Measurements from ENCODE around the gene SNAPC5.
A peak's percentile ranks its signal among the peaks of the same experiment; 100 is the strongest.

The SNAPC5 gene, protein sequence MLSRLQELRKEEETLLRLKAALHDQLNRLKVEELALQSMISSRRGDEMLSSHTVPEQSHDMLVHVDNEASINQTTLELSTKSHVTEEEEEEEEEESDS
- 16.4 to 34.3 (median 28.3) reads per million in 9 experiments for total RNA-seq

DNA sequence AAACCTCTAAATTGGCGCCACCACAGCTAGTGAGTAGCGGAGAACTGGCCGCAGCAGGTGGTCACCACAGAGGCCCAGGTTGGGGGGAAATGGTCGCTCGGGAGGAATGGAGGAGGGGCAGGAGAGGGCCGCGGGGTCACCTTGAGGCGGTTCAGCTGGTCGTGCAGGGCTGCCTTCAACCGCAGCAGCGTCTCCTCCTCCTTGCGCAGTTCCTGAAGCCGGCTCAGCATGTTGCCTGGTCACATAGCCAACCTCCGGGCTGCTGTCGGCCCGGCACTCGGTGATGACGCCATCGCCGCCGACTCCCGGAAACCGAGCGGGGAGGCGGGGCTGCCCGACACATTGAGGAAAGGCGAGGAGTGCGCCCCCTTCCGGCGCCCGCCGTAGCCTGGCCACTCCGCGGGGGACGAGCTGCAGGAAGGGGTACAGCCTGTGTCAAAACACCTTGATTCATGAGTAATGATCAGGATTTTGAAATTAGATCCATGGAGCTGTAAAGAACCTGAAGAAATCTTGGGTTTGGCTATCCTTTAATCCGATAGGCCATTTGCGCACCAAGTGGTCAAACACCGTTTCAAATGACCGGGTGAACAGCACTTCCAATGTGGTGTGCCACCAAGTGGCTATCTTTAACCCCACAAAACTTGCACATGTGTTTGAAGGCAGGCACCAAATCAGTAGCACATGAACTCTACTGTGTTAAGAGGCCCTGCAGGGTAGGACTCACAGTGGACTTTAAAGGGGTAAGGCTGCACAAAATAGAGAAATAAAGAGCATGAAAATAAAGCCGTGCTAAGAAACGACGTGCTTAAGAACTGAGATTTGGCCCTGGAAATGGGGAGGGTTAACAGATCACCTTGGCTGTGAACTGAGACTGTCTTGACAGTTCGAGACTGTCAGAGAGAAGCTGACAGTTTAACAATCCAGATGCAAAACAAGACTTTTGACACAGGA lies at the start of gene SNAPC5:
Gene SNAPC5 (minus strand): TSS at position 261 of the 954 bp plus-strand sequence. CDS start 31 bp downstream, at position 230.
- H3K4me3 Mint-ChIP-seq, result peak within 1 kb of the TSS; percentile 92
- H3K27ac Mint-ChIP-seq, result peak within 1 kb of the TSS; percentile 97
- DNase-seq (peak; percentile 98), ATAC-seq (replicated peaks) (peak; percentile 92)
- H3K27me3 Mint-ChIP-seq, result no peaks in the 10 kb centered on the region
- H3K9me3 Mint-ChIP-seq, result no peaks in the 10 kb centered on the region
- peaks cover 30 to 35% of the 10 kb centered on the region in 2 donors for H3K4me1 Mint-ChIP-seq (ENCODE audit: low read depth in 2 of 2)
- H3K36me3 Mint-ChIP-seq (ENCODE audit: insufficient read depth), result peaks cover 74% of the 10 kb centered on the region

DNA sequence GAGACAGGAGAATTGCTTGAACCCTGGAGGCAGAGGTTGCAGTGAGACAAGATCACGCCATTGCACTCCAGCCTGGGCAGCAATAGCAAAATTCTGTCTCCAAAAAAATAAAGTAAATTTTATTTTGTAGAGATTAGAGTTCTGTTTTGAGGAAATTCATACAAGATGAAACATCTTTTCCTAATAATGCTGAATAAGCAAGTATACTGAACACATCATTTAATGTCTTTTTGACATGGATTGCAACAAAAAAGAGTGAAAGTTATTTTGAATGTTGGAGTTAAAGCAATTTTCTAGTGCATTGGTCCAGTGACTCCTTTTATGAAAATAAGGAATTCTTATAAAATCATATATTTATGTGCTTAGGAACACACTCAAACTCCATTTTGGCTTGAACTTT lies 47.7 kb upstream of the SNAPC5 start:
- Mint-ChIP-seq H3K9me3 (no peaks in the 10 kb centered on the region), H3K27me3 (no peaks in the 10 kb centered on the region), H3K4me3 (no peak overlapping the region), H3K4me1 (ENCODE audit: low read depth in 2 of 2) (no peaks in the 10 kb centered on the region), H3K27ac (no peak overlapping the region), H3K36me3 (ENCODE audit: insufficient read depth) (peaks cover 16% of the 10 kb centered on the region)
- ATAC-seq (replicated peaks), result no peak
- DNase-seq, result no peak

DNA sequence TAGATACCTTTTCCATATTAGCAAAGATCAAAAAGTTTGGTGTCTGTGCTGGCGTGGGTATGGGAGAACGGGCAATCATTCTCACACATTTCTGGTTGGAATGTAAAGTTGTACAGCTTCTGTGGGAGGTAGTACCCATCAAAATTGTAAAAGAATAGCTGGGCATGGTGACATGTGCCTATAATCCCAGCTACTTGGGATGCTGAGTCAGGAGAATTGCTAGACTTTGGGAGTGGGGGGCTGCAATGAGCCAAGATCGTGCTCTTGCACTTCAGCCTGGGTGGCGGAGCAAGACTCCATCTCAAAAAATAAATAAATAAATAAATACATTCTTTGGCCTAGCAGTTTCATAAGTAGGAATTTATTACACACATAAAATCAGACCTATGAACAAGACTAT lies 45.3 kb upstream of the SNAPC5 start:
- no peaks in the 10 kb centered on the region for H3K4me1 Mint-ChIP-seq (ENCODE audit: low read depth in 2 of 2)
- peaks cover 17% of the 10 kb centered on the region for H3K36me3 Mint-ChIP-seq (ENCODE audit: insufficient read depth)
- no peaks in the 10 kb centered on the region for H3K27me3 Mint-ChIP-seq
- ATAC-seq (replicated peaks), result no peak
- no peak overlapping the region for H3K27ac Mint-ChIP-seq
- H3K9me3 Mint-ChIP-seq, result no peaks in the 10 kb centered on the region
- no peak for DNase-seq
- H3K4me3 Mint-ChIP-seq, result no peak overlapping the region

DNA sequence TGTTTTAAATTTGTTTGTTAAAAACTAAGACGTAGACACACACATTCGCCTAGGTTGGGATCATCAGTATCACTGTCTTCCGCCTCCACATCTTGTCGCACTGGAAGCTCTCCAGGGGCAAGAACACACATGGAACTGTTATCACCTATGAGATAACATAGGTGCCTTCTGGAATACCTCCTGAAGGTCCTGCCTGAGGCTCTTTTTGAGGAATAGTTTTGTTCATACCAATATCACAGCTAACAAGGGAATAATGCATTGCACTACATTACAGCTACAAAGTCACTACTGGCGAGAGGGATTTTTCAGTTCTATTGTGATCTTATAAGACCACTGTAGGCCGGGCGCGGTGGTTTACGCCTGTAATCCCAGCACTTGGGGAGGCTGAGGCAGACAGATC lies 37.5 kb upstream of the SNAPC5 start:
- Mint-ChIP-seq H3K9me3 (no peaks in the 10 kb centered on the region), H3K27ac (no peak overlapping the region), H3K4me1 (ENCODE audit: low read depth in 2 of 2) (no peaks in the 10 kb centered on the region)

DNA sequence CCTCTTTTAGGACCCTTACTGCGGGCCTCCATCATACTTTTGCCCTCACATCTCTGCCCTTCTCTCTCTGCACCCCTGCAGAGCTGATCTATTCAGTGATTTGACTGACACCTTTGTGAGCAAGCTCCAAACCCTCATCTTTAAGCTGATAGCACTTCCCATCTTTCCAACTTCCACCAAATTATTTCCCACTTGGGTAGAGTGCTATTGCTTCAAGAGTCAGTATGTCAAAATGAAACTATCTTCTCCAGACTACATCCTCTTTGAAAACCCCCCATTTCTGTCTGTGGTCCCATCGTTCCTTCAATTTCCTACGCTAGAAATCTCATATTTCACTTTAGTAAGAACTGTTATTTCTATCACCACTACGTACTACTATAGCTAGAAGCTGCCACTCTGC lies 27.3 kb upstream of the SNAPC5 start:
- Mint-ChIP-seq H3K36me3 (ENCODE audit: insufficient read depth) (peaks cover 20% of the 10 kb centered on the region), H3K27me3 (no peaks in the 10 kb centered on the region), H3K9me3 (no peaks in the 10 kb centered on the region), H3K4me3 (no peak overlapping the region), H3K27ac (no peak overlapping the region), H3K4me1 (ENCODE audit: low read depth in 2 of 2) (no peaks in the 10 kb centered on the region)
- ATAC-seq (replicated peaks), result no peak
- DNase-seq, result no peak

More for the DNA sequence above, 37.5 kb upstream of the SNAPC5 start:
- Mint-ChIP-seq H3K27me3 (no peaks in the 10 kb centered on the region), H3K4me3 (no peak overlapping the region), H3K36me3 (ENCODE audit: insufficient read depth) (peaks cover 18% of the 10 kb centered on the region)
- ATAC-seq (replicated peaks), result no peak
- no peak for DNase-seq

DNA sequence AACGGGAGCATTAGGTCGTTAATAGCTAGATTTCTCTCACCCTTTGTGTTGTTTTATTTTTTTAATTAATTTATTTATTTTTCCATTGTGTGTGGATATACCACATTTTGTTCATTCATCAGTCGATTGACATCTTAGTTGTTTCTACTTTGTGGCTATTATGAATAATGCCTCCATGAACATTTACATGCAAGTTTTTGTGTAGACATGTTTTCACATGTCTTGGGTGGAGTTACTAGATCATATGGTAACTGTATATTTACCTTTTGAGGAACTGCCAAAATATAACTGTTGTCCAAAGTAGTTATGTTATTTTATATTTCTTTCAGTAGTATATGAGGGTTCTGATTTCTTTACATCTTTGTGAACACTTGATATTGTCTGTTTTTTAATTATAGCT lies 26.4 kb upstream of the SNAPC5 start:
- no peak overlapping the region for H3K4me3 Mint-ChIP-seq
- H3K9me3 Mint-ChIP-seq, result no peaks in the 10 kb centered on the region
- no peaks in the 10 kb centered on the region for H3K27me3 Mint-ChIP-seq
- H3K27ac Mint-ChIP-seq, result no peak overlapping the region
- no peak for DNase-seq
- H3K36me3 Mint-ChIP-seq (ENCODE audit: insufficient read depth), result peaks cover 17% of the 10 kb centered on the region
- no peak for ATAC-seq (replicated peaks)
- no peaks in the 10 kb centered on the region for H3K4me1 Mint-ChIP-seq (ENCODE audit: low read depth in 2 of 2)

DNA sequence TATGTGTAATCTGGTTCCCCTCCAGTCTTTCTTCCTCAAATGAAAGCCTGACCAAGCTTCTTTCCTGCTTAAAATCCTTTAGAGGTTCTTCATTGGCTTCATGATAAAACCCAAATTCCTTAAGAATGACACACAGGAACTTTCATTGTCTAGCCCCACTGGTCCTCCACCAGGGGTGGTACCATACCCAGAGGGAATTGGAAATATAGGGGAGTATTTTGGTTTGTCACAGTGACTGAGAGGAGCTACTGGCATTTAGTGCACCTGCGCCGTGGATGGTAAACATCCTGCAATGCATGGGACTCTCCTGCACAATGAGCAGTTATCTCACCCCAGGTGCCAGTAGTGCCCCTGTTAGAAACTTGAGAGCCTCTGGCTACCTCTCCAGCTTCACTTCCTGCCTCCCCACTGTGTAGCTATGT lies 18.4 kb upstream of the SNAPC5 start:
- Mint-ChIP-seq H3K27me3 (no peaks in the 10 kb centered on the region), H3K36me3 (ENCODE audit: insufficient read depth) (peaks cover 29% of the 10 kb centered on the region), H3K9me3 (no peaks in the 10 kb centered on the region), H3K4me3 (no peak overlapping the region), H3K27ac (peak overlapping the region in 1 of 2 donors; percentile 80), H3K4me1 (ENCODE audit: low read depth in 2 of 2) (no peaks in the 10 kb centered on the region)
- DNase-seq, result no peak
- ATAC-seq (replicated peaks), result no peak

DNA sequence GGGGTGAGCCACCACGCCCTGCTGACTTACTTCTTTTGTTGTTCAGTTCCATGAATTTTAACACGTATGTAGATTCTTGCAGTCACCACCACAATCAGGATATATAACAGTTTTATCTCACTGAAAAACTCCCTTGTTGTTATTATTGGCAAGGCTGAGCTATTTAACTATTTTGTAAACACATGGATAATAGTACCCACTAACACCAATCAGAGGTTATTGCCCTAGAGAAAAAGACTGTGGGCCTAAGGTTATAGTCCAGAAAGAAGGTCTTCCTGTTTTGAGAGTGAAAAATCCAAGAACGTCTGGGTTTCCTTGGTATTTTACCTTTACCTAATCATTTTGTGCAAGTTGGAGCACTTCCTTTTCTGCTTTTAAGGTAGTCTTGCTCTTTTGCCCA lies 17.0 kb upstream of the SNAPC5 start:
- peaks cover 25% of the 10 kb centered on the region for H3K36me3 Mint-ChIP-seq (ENCODE audit: insufficient read depth)
- H3K27ac Mint-ChIP-seq, result no peak overlapping the region
- DNase-seq, result no peak

DNA sequence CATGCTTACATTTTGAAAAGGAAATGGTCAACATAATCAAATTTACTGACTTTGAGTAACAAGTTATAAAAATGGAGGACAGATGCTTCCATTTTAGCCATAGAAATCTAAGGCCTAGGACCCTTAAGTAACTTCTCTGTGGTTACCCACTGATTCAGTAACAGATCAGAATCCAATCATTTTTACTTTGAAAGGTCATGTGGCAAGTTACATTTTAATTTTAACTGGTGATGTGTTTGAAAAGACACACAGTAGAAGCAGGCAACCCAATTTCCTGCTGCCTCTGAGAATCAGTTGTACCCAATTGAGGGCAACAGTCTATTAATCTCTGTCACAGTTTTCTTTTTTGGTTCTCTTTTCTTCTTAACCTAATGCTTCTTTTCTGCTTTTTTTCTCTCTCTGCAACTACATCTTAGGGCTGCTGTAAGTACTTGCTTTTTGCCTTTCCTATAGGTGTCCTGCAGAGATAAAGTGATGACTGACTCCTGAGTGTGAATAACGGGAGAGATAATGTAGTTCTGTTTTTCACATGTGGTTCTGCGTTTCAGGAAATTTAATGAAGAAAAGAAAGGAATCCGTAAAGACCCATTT lies 10.8 kb upstream of the SNAPC5 start:
- ATAC-seq (replicated peaks) (no peak), DNase-seq (no peak)
- Mint-ChIP-seq H3K4me3 (no peak overlapping the region), H3K9me3 (no peaks in the 10 kb centered on the region), H3K4me1 (ENCODE audit: low read depth in 2 of 2) (peaks cover 17 to 27% of the 10 kb centered on the region in 2 donors), H3K27me3 (no peaks in the 10 kb centered on the region), H3K36me3 (ENCODE audit: insufficient read depth) (peaks cover 20% of the 10 kb centered on the region), H3K27ac (no peak overlapping the region)

More for the DNA sequence above, 17.0 kb upstream of the SNAPC5 start:
- ATAC-seq (replicated peaks), result no peak
- H3K27me3 Mint-ChIP-seq, result no peaks in the 10 kb centered on the region
- H3K9me3 Mint-ChIP-seq, result no peaks in the 10 kb centered on the region
- no peaks in the 10 kb centered on the region for H3K4me1 Mint-ChIP-seq (ENCODE audit: low read depth in 2 of 2)
- no peak overlapping the region for H3K4me3 Mint-ChIP-seq

DNA sequence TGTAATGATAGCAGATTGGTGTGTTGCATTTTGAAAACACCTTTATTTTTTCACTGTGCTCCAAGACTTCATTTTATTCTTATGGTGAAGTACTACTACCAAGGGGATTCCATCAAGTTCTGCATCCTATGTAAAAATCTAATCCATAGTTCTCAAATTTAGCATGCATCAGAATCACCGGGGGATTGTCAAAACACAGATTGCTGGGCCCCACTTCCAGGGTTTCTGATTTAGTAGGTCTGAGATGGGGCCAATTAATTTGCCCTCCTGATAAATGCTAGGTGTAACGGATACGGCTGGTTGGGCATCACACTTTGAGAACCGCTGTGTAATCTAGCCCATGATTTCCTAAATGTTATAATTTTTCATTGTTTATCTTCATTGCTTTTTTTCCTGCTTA lies 8.3 kb upstream of the SNAPC5 start:
- Mint-ChIP-seq H3K9me3 (no peaks in the 10 kb centered on the region), H3K4me1 (ENCODE audit: low read depth in 2 of 2) (peaks cover 23 to 35% of the 10 kb centered on the region in 2 donors), H3K36me3 (ENCODE audit: insufficient read depth) (peaks cover 43% of the 10 kb centered on the region), H3K27me3 (no peaks in the 10 kb centered on the region), H3K27ac (peak overlapping the region; percentile 91 to 95), H3K4me3 (peak overlapping the region; percentile 86 to 94)
- no peak for DNase-seq
- no peak for ATAC-seq (replicated peaks)

DNA sequence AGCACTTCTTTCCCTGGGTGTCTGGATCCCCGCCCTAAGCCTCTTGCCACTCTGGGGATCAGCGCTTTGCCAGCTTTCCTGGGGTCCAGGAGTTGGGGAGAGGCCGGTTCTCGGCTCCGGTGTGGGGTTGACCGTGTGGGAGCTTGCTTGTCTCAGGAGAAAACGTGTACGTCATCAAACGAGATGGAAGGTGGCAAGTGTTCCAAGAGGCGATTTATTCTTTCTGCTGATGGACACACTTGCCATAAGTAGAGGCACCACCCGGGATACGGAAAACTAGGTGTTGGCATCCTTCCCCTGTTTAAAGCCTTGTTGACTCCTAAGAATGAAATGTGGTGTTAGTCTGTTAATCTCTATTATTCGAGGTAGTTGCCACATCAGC lies 7.9 kb upstream of the SNAPC5 start:
- H3K4me1 Mint-ChIP-seq (ENCODE audit: low read depth in 2 of 2), result peaks cover 25 to 35% of the 10 kb centered on the region in 2 donors
- H3K4me3 Mint-ChIP-seq, result peak overlapping the region; percentile 86 to 94
- DNase-seq, result no peak
- no peaks in the 10 kb centered on the region for H3K9me3 Mint-ChIP-seq
- ATAC-seq (replicated peaks), result peak; percentile 9
- H3K36me3 Mint-ChIP-seq (ENCODE audit: insufficient read depth), result peaks cover 47% of the 10 kb centered on the region
- no peaks in the 10 kb centered on the region for H3K27me3 Mint-ChIP-seq
- H3K27ac Mint-ChIP-seq, result peak overlapping the region; percentile 91 to 95

DNA sequence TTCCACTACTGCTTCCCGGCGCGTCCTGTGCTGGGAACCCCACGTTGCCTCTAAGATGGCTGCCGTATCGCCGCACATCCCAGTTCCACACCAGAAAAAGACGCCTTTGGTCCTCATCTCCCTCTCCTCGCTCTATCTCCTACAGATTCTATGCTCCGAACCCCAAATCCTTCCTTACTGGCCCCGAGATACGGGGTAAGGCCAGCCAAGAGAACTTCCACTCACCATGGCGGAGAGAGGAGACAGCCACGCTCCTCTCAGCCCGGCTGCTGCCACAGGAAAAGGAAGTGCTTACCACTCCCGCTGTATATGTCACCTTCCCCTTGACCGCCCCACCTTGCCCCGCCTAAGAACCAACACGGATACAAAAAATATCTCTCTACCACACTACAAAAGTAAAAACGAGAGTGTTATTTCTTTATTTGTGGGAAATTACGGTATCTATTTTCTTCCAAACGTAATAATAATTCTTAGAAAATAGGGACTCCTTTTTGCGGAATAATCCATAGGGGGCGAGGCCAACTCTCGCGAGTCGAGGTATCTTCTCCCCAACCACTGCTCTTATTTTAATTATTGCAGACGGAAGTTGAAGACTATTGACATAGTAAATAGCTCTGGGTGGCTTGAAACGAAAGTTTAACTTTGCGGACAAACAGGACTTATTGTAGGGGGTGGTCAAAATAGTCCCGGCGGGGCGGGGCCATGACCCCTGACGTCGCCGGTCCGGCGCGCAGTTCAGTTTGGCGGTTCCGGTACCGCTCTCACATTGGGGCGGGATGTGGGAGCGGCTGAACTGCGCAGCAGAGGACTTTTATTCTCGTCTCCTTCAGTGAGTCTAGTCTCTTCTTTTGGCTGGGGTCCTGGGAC lies 7.2 kb upstream of the SNAPC5 start, which contains the start of the genes RPL4 and ZWILCH:
Gene RPL4 (minus strand): TSS at position 293 of the 867 bp plus-strand sequence. CDS start 65 bp downstream, at position 228.
Gene ZWILCH (plus strand): TSS at position 764 of the 867 bp plus-strand sequence. CDS start 13 bp downstream, at position 777.
- H3K4me3 Mint-ChIP-seq, result peak within 1 kb of the TSS; percentile 86 to 94
- no peaks in the 10 kb centered on the region for H3K27me3 Mint-ChIP-seq
- H3K36me3 Mint-ChIP-seq (ENCODE audit: insufficient read depth), result peaks cover 54% of the 10 kb centered on the region
- H3K9me3 Mint-ChIP-seq, result no peaks in the 10 kb centered on the region
- DNase-seq (peak; percentile 78 to 83 (median 82)), ATAC-seq (replicated peaks) (peak; percentile 87)
- H3K27ac Mint-ChIP-seq, result peak within 1 kb of the TSS; percentile 91 to 95
- peaks cover 29 to 35% of the 10 kb centered on the region in 2 donors for H3K4me1 Mint-ChIP-seq (ENCODE audit: low read depth in 2 of 2)
